Measurements from ENCODE around the gene ECE2.
A peak's percentile ranks its signal among the peaks of the same experiment; 100 is the strongest.

DNA sequence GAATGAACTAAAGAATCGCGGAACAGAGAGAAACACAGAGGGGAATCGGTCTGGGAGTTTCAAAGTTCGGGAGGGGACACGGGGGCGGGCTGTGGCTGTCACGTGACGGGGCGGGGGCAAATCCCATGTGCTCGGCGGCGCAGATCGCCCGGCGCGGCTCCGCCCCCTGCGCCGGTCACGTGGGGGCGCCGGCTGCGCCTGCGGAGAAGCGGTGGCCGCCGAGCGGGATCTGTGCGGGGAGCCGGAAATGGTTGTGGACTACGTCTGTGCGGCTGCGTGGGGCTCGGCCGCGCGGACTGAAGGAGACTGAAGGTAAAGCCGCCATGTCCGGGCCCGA is 38.5 kb downstream of the ECE2 start, which contains the start of gene EIF4G1:
- TF ChIP-seq POLR2A (IDR thresholded peaks at IDR 0.05): peak; percentile 61
- TF ChIP-seq, protein P1, sequence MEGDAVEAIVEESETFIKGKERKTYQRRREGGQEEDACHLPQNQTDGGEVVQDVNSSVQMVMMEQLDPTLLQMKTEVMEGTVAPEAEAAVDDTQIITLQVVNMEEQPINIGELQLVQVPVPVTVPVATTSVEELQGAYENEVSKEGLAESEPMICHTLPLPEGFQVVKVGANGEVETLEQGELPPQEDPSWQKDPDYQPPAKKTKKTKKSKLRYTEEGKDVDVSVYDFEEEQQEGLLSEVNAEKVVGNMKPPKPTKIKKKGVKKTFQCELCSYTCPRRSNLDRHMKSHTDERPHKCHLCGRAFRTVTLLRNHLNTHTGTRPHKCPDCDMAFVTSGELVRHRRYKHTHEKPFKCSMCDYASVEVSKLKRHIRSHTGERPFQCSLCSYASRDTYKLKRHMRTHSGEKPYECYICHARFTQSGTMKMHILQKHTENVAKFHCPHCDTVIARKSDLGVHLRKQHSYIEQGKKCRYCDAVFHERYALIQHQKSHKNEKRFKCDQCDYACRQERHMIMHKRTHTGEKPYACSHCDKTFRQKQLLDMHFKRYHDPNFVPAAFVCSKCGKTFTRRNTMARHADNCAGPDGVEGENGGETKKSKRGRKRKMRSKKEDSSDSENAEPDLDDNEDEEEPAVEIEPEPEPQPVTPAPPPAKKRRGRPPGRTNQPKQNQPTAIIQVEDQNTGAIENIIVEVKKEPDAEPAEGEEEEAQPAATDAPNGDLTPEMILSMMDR (IDR thresholded peaks at IDR 0.05): no peak

Data from right lobe of liver (tissue), 4 donors.